ENCODE results near the gene ARHGAP42.

The ARHGAP42 gene

GRCh38 chr11:100888836-100889235 is 201.7 kb downstream of the ARHGAP42 start:
- H3K9ac ChIP-seq (ENCODE audit: low read length) = no peak overlapping the region
- no peaks in the 10 kb centered on the region for H3K79me2 ChIP-seq (ENCODE audit: insufficient read depth, low read length)
- H3K9me2 ChIP-seq (ENCODE audit: low read depth, low read length) = no peaks in the 10 kb centered on the region
- H3K4me3 ChIP-seq (ENCODE audit: low read depth, low read length, poor library complexity, severe bottlenecking) = no peak overlapping the region
- no peaks in the 10 kb centered on the region for H3K36me3 ChIP-seq (ENCODE audit: insufficient read depth, low read length)
- no peaks in the 10 kb centered on the region for H3K9me3 ChIP-seq (ENCODE audit: low read length)
- no peak overlapping the region for H3K4me2 ChIP-seq (ENCODE audit: low read length)
- TF ChIP-seq EZH2 (IDR thresholded peaks at IDR 0.05; ENCODE audit: borderline replicate concordance, low read length) (no peak), CTCF (IDR thresholded peaks at IDR 0.05; ENCODE audit: low read length) (no peak)
- H3K27me3 ChIP-seq (ENCODE audit: insufficient read depth, low read length) = no peaks in the 10 kb centered on the region
- H3K27ac ChIP-seq (ENCODE audit: low read depth, low read length, poor library complexity, severe bottlenecking) = no peak overlapping the region
- no peaks in the 10 kb centered on the region for H3F3A ChIP-seq (ENCODE audit: insufficient read depth, low read length)
- no peaks in the 10 kb centered on the region for H4K20me1 ChIP-seq (ENCODE audit: insufficient read depth, low read length)
- H2AFZ ChIP-seq (ENCODE audit: low read length) = no peak overlapping the region
- no peaks in the 10 kb centered on the region for H3K4me1 ChIP-seq (ENCODE audit: insufficient read depth, low read length, severe bottlenecking)

GRCh38 chr11:100889758-100890157 is 202.7 kb downstream of the ARHGAP42 start:
- Histone ChIP-seq H3K9me2 (ENCODE audit: low read depth, low read length) (no peaks in the 10 kb centered on the region), H3K27ac (ENCODE audit: low read depth, low read length, poor library complexity, severe bottlenecking) (no peak overlapping the region), H3K79me2 (ENCODE audit: insufficient read depth, low read length) (no peaks in the 10 kb centered on the region), H2AFZ (ENCODE audit: low read length) (no peak overlapping the region), H3K9ac (ENCODE audit: low read length) (no peak overlapping the region), H4K20me1 (ENCODE audit: insufficient read depth, low read length) (no peaks in the 10 kb centered on the region), H3K27me3 (ENCODE audit: insufficient read depth, low read length) (no peaks in the 10 kb centered on the region), H3K4me1 (ENCODE audit: insufficient read depth, low read length, severe bottlenecking) (no peaks in the 10 kb centered on the region), H3K4me2 (ENCODE audit: low read length) (no peak overlapping the region), H3K36me3 (ENCODE audit: insufficient read depth, low read length) (no peaks in the 10 kb centered on the region), H3F3A (ENCODE audit: insufficient read depth, low read length) (no peaks in the 10 kb centered on the region), H3K9me3 (ENCODE audit: low read length) (no peaks in the 10 kb centered on the region), H3K4me3 (ENCODE audit: low read depth, low read length, poor library complexity, severe bottlenecking) (no peak overlapping the region)
- TF ChIP-seq EZH2 (IDR thresholded peaks at IDR 0.05; ENCODE audit: borderline replicate concordance, low read length) = no peak
- TF ChIP-seq CTCF (IDR thresholded peaks at IDR 0.05; ENCODE audit: low read length) = no peak

DNA sequence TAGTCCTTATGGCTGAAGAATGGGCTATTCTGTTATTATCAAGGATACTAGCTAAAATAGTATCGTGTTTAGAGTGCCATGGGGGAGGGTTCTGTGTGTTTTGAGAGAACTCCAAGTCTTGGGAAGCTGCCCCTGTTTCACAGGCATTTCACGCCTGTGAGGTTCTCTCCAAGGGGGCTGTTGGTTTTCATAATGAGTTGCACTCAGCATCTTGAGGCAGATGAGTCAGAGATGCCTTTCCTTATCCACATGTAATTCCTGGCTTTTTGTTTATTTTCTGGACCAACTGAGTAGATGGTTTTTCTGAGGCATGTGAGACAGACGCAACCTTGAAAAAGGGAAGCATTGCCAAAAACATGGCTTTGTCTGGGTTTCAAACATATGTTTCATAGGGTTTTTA is 203.7 kb downstream of the ARHGAP42 start:
- no peaks in the 10 kb centered on the region for H3K4me1 ChIP-seq (ENCODE audit: insufficient read depth, low read length, severe bottlenecking)
- no peaks in the 10 kb centered on the region for H3K9me3 ChIP-seq (ENCODE audit: low read length)
- no peaks in the 10 kb centered on the region for H3K27me3 ChIP-seq (ENCODE audit: insufficient read depth, low read length)
- H3F3A ChIP-seq (ENCODE audit: insufficient read depth, low read length) = no peaks in the 10 kb centered on the region
- H3K79me2 ChIP-seq (ENCODE audit: insufficient read depth, low read length) = no peaks in the 10 kb centered on the region
- no peak overlapping the region for H2AFZ ChIP-seq (ENCODE audit: low read length)
- H3K9ac ChIP-seq (ENCODE audit: low read length) = no peak overlapping the region
- no peak overlapping the region for H3K4me2 ChIP-seq (ENCODE audit: low read length)
- no peaks in the 10 kb centered on the region for H3K9me2 ChIP-seq (ENCODE audit: low read depth, low read length)
- no peak overlapping the region for H3K27ac ChIP-seq (ENCODE audit: low read depth, low read length, poor library complexity, severe bottlenecking)
- TF ChIP-seq EZH2 (IDR thresholded peaks at IDR 0.05; ENCODE audit: borderline replicate concordance, low read length) (no peak), CTCF (IDR thresholded peaks at IDR 0.05; ENCODE audit: low read length) (no peak)
- H4K20me1 ChIP-seq (ENCODE audit: insufficient read depth, low read length) = no peaks in the 10 kb centered on the region
- H3K4me3 ChIP-seq (ENCODE audit: low read depth, low read length, poor library complexity, severe bottlenecking) = no peak overlapping the region
- H3K36me3 ChIP-seq (ENCODE audit: insufficient read depth, low read length) = no peaks in the 10 kb centered on the region

All from OCI-LY1 (cell line).